Stimulated activated CD8-positive, alpha-beta memory T cell treated with anti-CD3 and anti-CD28 coated beads, Interleukin-4, amount 100 ng/mL, for 24 hours (primary cell): ENCODE results near the gene RAB7B.
A peak's percentile ranks its signal among the peaks of the same experiment; 100 is the strongest.
"Not testable (repeated sequence)": the region's sequence is repeated elsewhere in the genome, so short reads cannot be mapped to it uniquely, and the experiment has no call there.

Source experiments
- DNase-seq: peaks from one replicate; pipeline ENCODE4 v3.0.0-alpha.2; 2020; ENCODE audit warnings: low read depth

Gene RAB7B

DNA sequence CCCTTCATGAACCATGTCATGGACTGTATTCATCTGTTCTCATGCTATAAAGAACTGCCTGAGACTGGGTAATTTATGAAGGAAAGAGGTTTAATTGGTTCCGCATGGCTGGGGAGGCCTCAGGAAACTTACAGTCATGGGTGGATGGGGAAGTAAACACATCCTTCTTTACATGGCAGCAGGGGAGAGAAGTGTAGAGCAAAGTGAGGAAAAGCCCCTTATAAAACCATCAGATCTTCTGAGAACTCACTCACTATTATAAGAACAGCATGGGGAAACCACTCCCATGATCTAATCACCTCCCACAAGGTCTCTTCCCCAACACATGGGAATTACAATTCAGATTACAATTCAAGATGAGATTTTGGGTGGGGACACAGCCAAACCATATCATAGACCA lies 6.6 kb downstream of the RAB7B start:
- DNase-seq: not testable (repeated sequence)

DNA sequence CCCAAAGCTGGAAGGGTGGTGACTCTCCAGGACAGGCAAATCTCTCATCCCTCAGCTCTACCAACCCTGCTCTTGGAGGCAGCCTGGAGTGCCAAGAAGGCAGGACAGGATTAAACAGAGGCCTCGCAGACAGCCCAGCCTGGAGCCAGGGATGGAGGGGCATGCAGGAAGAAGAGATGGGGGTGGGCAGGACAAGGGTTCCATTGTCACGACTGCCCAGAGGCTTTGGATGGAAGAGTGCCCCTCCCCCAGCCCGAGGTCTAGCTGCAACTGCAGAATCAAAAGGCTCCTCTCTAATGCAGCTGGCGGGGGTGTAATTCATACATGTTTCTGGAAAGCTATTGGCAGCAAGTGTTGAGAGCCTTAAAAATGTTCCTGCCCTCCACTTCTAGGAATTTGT lies 8.8 kb downstream of the RAB7B start:
- DNase-seq: no peak

DNA sequence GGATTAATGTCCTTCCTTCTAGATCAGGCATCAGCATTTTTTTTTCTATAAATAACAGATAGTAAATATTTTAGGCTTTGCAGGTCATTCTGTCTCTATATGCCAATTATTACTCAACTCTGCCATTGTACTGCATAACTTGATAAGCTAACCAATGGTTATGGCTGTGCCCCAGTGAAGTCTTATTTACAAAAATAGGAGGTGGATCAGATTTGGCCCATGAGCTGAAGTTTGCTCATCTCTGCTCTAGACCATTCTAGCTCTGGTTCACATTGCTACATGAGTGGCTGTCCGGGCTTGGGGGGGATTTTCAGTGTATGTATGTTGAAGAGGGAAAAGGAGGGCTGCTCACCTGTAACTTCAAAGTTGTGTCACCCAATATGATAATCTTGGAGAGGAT lies 10.1 kb downstream of the RAB7B start:
- DNase-seq: no peak

DNA sequence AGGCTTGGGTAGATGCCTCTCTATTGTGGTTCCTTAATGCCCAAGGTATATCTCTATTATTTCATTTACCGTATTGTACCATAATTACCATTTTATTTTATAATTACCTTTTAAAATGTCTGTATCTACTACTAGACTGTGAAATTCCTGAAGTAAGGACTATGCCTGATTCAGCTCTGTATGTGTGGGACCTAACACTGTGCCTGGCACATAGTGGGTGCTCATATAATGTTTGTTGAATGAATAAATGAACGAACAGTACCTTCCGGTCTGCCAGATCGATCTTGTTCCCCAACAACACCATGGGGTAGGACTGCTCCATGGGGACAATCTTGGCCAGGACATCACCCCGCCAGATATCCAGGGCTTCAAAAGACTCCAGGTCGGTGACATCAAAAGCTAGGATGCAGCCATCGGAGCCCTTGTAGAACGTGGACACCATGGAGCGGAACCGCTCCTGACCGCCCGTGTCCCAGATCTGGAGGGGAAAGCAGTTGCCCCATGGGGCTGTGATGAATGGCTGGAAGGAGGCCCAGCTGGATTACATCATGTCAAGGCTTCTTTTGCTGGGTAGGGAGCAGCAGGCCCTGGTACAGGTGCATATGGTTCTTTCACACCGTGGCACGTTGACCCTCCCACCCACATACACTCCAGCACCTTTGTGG lies 10.8 kb downstream of the RAB7B start:
- no peak for DNase-seq

DNA sequence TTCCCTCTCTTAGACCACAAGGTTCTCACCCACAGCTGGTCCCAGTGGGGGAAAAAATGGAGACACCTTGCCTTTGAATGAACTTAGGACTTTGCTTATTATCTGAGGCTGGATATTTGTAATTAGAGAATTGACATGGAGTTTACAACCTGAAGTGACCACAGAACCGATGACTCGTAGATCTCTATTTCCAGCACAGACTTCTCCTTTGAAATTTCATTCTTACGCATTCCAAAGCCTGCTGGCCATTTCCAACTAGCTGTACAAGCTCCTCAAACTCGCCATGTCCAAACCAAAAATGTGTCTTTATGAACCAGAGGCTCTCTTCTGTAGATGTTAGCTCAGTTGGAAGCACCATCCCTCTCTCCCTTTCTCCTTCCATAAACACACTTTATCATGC lies 12.0 kb downstream of the RAB7B start:
- DNase-seq: no peak

DNA sequence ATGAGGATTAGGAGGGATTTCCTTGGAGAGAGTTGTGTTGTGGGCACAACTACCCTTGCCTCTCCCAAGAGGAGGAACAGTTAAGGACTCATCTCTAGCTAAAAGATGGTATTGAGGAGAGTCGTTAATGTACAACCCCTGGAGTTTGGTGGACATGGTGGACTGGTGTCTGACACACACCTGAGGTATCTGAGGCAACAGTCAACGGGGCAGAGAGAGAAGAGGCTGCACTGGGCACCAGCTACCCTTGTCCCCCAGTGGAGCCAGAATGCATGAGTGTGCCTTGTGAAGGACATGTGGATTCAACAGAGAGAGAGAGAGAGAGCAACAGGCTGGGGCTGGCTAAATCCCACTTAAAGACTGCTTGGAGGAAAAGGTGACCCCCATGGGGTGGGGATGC lies 13.0 kb downstream of the RAB7B start:
- DNase-seq: no peak

DNA sequence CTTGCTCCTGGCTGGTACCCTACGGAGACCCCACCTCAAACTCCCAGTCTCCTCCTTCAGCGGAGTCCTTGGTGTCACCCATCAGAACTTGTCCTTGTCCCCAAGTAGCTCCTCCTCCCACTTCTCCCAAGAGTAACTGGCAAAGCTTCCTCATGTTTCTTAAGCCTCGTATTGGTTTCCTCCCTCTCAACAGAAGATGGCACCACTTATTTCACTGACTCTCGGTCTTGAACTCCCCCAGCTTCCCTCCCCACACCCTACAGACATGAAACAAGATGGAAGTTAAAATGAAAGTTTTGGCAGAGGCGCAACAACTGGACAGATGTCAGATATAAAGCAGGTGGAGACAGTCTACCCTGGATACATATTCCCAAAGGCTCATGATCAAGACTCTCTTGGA lies 13.4 kb downstream of the RAB7B start:
- DNase-seq: no peak

DNA sequence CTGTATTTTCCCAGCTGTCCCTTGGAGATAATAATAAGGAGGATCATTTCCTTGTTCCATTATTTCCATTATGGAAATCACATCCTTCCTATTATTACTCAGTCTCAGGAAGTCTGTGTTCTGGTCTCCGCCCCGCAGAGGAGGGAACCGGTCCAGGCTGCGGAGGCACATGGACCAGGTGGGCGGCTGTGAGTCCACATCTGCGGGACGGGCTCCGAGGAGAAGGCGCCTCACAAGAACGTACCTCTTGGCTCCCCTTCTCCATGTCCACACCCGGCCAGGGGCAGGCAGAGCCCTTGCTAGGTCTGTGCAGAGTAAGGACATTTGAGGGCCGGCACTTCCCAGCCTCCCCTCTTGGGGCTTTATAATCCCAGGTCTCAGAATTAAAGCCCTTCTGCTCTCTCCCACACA lies 14.6 kb downstream of the RAB7B start:
- DNase-seq: no peak

DNA sequence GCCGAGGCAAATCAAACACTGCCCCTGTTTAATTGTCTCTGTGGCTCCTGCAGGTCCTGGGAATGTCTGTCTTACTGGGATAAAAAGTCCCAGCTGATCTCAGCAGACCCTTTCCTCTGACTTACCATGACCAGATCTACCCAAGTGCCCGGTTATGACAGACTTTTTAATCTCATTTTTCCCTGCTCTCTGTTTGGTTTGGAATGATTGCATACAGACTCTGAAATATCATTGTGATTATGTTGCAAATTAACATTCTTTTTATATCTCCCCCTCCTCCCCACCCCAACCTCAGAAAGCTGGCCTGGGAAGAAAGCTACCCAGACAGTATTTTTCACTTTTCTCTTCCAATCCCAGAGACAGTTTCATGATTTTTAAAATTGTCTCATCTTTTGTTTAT lies 16.3 kb downstream of the RAB7B start:
- DNase-seq: no peak

DNA sequence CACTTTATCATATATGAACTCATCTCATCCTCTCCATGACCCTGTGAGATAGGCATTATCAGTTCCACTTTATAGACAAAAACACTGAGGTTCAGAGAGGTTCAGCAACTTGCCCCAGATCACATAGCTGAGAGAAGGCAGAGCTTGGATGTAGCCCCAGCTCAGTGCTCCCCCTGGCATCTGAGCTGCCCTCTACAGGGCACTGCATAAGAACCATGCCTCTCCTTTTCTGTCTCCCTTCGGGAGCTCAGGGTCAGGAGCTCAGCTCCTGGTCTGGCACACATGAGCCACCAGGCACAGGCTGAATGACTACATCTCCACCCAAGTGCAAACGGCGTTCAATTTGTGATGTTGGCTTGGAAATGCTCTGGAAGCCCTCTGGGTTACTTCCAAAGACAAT lies 16.9 kb downstream of the RAB7B start:
- no peak for DNase-seq

DNA sequence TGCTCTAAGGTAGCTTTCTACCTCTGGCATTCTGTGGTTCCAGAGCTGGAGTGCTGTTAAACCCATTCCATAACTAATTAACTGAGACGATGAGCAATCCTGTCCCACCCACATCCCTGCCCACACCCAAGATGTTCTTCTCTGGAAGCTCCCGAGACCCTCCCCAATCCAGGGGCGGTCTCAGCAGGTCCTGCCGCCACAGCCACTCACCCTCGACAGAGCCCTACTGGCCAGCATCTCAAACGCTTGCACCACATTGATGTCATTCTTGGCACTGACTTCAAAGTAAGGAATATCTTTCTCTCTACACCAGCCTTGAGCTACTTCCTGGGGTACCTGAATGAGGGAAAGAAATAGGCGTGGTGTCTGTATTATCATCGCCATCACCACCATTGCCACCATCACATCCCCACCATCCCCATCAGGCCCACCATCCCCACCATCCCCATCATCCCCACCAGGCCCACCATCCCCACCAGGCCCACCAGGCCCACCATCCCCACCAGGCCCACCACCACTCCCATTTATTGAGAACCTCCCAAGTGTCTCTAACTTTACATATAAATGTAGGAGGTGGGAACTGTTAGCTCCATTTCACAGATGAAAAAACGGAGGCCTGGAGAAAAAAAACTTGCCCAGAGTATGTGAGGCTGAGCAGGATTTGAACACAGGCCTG lies 17.7 kb downstream of the RAB7B start:
- no peak for DNase-seq

DNA sequence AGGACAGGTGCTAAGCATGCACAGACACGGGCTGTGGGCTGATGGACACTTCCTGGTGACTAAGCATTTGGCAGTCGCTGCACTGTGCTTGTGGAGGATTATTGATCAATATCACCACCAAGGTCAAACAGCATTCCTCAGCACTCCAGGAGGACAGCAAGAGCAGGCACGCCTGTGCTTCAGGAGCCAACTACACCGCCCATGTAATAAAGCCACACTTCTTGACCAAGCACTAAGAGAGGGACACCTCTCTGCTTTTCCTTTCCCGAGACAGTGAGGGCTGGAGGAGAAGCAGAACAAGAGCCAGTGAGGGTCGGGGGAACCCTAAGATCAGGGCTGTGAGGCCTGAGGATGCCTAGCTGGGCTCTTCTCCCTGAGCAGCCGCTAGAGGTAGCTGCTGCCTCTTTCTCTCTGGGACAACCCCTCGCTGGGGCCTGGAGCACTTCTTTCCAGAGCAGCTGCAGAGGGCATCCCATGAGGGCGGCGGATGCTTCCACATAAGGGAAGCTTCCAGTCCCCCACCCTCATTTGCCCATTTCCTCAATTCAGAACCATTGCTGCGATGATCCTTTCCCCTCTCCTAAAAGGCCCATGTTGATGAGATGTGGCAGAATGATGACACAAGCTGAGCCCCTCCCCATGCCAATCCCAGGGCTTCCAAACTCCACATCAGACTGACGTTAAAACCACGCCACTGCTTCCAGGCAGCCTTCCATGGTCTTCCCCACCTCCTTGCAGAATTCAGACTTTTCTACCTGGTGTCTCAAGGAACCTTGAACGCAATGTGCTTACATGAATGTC lies 19.1 kb downstream of the RAB7B start:
- no peak for DNase-seq

DNA sequence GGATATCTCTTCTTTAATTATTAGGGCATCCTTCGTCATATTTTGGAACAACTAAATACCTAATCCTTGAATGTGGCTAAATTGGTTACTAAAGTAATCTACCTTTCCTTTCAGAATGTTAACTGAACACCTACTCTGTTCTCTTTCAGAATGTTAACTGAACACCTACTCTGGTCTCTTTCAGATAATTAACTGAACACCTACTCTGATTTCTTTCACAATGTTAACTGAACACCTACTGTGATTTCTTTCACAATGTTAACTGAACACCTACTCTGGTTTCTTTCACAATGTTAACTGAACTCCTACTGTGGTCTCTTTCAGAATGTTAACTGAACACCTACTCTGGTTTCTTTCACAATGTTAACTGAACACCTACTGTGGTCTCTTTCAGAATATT lies 21.9 kb downstream of the RAB7B start:
- DNase-seq: no peak

DNA sequence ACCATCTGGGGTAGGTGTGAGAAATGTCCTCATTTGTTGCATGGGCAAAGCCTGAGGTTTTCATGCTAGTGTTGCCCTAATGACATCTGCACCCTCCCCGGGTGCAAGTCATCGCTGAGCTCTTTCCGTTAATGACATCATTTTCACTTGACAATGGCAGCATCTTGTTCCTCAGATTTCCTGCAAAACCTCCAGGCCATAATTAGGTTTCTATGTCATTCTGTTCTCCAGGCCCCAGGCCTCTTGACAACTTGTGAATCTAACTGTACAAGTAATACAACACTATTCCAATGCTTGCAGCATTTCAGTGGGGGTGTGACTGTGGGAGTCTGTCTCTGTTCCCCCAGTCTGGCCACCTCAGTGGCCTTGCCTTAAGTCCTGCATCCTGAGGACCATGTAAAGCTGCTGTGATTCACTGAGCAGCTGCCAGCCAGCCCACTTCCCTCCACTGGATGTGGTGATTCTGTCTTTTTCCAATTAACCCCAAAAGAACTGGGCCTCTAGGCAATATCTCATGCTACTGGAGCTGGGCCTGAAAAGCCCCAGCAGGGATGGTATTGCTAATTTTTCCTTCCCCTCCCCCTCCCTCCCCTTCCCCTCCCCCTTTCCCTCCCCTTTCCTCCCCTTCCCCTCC lies 22.8 kb downstream of the RAB7B start:
- DNase-seq: no peak

DNA sequence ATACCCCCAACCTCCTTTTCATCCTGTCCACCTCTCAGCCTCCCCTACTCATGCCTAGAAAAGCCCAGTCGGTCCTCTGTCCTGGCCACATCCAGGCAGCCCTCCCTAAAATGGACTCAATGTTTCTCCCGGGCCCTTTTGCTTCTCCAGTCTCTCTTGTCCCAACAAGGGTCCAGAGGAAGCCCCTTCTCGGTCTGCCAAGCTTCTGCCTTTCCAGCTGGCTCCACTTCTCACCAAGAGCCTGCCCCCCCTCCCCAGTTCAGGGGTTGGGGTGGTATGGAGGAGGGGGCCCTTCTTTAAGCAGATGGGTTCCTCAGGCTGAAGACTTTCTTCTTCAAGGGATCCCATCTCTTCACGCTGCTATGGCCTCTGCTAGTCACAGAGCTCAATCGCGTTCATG lies 23.9 kb downstream of the RAB7B start:
- no peak for DNase-seq

DNA sequence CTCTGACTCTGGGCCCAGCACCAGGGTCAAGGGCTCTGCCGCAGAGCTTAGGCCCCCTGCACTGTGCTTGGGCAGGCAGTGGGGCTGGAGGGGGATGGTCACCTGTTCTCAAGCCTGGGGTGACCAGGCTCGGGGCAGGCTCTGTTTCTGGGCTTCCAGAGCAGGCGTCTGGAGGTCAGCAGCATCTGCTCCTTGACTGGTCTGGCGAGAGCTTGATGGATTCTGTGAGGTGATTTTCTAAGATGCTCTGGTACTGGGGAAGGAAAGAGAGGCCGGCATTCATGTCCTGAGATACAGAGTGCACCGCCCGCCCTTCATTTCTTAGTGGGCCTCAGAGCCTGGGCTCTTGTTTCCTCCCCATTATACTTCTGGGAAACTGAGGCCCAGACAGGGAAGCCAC lies 24.5 kb downstream of the RAB7B start:
- no peak for DNase-seq

DNA sequence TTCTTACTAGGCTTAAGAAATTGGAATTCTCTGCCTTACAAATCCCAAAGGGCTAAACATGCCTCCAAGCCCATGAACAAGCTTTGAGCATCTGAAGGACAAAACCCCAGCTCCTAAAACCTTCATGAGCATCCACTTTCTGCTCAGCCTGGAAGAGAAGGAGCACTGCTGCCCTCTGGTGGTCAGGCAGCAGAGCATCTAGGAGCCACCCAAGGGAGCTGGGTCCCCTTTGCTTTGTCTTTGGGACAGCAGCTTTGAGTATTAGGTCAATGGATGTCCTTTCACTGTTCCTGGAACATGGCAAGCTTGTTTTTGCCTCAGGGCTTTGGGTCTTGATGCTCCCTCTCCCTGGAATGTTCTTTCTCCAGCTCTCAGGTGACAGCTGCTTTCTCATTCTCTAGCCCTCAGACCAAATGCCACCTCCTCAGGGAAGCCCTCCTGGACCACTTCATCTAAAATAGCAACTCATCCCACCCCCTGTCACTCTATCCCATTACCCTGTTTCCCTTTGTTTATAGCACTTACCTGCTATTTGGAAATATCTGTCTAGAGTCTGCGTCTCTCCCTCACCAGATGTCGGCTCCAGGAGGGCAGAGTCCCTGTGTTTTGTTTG lies 25.7 kb downstream of the RAB7B start:
- peak; percentile 62 for DNase-seq

DNA sequence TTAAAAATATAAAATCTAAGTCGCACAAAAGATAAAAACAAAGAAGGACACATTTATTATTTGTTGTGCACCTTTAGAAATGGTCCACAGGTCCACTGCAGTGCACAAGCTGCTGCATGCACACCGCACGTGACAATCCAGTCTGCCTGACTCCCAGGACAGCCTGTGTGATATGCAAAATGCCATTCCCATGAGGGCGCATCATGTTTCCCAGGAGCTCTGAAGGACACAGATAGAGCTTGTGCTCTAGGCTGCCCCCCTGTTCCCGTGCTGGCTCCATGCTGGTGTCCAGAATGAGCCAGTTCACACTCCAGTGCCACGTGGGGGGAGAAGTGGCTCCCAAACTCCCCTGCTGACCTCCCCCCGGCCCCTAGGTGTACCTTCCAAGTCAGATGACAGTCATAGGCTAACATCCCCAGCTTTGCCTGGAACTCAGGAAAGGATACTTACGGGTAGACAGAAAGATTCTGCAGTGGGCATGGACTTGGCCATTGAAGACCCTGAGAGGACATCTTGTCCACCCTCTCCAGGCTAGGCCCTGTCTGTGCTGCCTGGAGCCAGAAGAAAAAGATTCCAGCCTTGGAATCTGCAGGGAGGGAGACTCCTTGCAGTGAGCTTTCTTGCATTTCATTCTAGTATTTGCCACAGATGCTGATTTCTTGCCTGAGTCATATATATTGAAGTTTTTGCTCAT lies 26.3 kb downstream of the RAB7B start:
- no peak for DNase-seq

DNA sequence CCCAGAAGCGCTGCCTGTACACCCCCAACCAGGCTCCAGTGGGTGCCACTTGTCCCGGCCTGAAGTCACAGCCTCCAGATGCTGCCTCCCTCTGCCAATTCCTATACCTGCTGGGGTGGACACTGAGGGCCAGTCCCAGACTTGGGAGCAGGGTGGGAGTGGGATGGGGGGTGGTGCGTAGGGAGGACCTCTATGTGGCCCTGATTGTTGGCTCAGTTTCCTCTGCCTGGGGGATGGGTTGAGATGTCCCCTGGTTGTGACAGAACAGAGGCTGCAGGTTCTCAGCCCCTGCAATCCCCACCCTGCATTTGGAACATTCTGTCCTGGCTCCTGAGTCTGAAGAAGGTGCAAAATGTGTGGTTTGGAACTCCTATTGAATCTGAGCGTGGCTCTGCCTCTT lies 27.2 kb downstream of the RAB7B start:
- no peak for DNase-seq

DNA sequence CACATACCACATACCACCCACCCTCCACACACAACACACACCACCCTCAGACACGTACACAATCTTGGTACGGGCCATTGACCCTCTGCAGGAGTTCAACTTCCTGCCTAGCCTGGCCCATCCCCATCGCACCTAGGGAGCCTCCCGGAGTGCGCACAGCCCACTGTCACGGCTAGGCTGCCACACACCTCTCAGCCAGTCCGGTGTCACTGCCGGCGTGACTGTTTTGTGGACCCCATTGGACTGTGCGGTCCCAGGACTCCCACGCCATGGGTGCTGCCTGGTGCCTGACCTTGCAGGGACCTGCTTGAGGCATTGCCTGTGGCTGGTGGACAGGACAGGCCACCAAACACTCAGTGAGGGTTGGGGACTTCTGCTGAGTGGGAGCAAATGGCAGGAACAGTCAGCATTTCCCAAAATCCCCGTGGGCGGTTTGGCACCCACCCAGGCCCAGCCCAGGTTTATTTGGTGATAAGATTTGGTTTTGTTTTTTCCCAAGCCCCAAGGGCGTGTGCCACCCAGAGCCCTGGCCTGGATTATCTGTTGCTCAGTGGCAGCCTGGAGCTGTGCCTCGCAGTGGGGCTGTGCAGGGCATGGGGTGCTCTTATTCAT lies 27.7 kb downstream of the RAB7B start:
- no peak for DNase-seq

DNA sequence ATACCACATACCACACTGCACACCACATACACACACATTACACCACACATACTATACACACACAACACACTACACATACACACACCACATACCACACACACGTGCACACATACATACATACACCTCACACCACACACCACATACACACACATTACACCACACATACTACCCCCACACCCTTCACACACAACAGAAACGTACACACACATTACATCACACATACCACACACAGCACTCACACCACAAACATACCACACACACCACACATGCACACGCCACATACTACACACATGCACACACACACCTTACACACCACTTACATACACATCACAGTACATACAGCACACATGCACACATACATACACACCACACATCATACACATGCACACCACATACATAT lies 28.5 kb downstream of the RAB7B start:
- no peak for DNase-seq
